Subcutaneous adipose tissue (tissue), 4 donors: Measurements from ENCODE around the gene PFKFB2. TPM values are rescaled to one million over a fixed set of nuclear protein-coding genes. Genes with fewer than 3 reads are reported as not detected.

ENCODE experiments used
- CTCF ChIP-seq: fragments of 450-650 bp; IDR thresholded peaks from one replicate; pipeline ENCODE4 v1.5.1; 2016; ENCODE audit warnings: low read depth, mild to moderate bottlenecking, control low read depth, antibody characterized with exemption, moderate library complexity
- total RNA-seq, 4 donors: library from RNA; depleted of rRNA; stranded (reverse); fragments of >200 nt; gene quantifications; one replicate each; pipeline ENCODE4 v1.1.0, GENCODE V29; 2016

The PFKFB2 gene
- total RNA-seq = 1 to 10 TPM; 5.1 to 7.5 (median 5.8) TPM

- no peak for TF ChIP-seq CTCF
Measured at GRCh38 chr1:207052911-207053769, at the start of gene PFKFB2. Gene PFKFB2, plus strand, starts transcription at chr1:207053275. Its CDS starts 1,443 bp downstream, at chr1:207054718.

- TF ChIP-seq CTCF = no peak
Measured at GRCh38 chr1:207004931-207005830, 47.9 kb upstream of the PFKFB2 start.

- no peak for TF ChIP-seq CTCF
Measured at GRCh38 chr1:207006083-207006482, 47.0 kb upstream of the PFKFB2 start.

GRCh38 chr1:207006914-207007313 lies 46.2 kb upstream of the PFKFB2 start:
- no peak for TF ChIP-seq CTCF

GRCh38 chr1:207007352-207008033 lies 45.6 kb upstream of the PFKFB2 start:
- TF ChIP-seq CTCF = no peak

GRCh38 chr1:207009182-207009850 lies 43.8 kb upstream of the PFKFB2 start:
- no peak for TF ChIP-seq CTCF
